Small intestine (tissue), 7 donors: ENCODE results near the gene ANKS3. TPM values are rescaled to one million over a fixed set of nuclear protein-coding genes. Genes with fewer than 3 reads are reported as not detected.

Experiments used
- DNase-seq, 2 donors: peaks; one replicate each; pipeline versions ENCODE4 v3.0.0 to v3.0.0-alpha.2; 2013
- FAIRE-seq: peaks from 2 replicates; lab custom pipeline; 2012; peaks lifted over from hg19 to GRCh38; lab: Jason Lieb, UNC
- H3K27ac ChIP-seq, 3 donors: one replicate each; pipeline ENCODE4 v1.5.1; 2013; ENCODE audit warnings: low read length in 2 of 3, mild to moderate bottlenecking in 2 of 3, control low read depth in 1 of 3, inconsistent platforms in 1 of 3, low read depth in 1 of 3, moderate library complexity in 1 of 3
- H3K27me3 ChIP-seq, 3 donors: one replicate each; pipeline ENCODE4 v1.6.1; 2013; ENCODE audit warnings: low read length in 3 of 3, inconsistent platforms in 1 of 3; ENCODE audit not compliant: control insufficient read depth in 3 of 3, insufficient read depth in 3 of 3
- H3K36me3 ChIP-seq, 3 donors: one replicate each; pipeline ENCODE4 v1.6.1; 2013; ENCODE audit warnings: low read length in 3 of 3, inconsistent platforms in 1 of 3, low read depth in 1 of 3, mild to moderate bottlenecking in 1 of 3, moderate library complexity in 1 of 3; ENCODE audit not compliant: control insufficient read depth in 3 of 3, insufficient read depth in 2 of 3
- H3K4me1 ChIP-seq, 3 donors: one replicate each; pipeline ENCODE4 v1.6.1; 2013; ENCODE audit warnings: low read length in 2 of 3, inconsistent platforms in 1 of 3, low read depth in 1 of 3, mild to moderate bottlenecking in 1 of 3, moderate library complexity in 1 of 3; ENCODE audit not compliant: control insufficient read depth in 3 of 3, insufficient read depth in 2 of 3
- H3K4me3 ChIP-seq, 3 donors: one replicate each; pipeline ENCODE4 v1.5.1; 2013; ENCODE audit warnings: low read length in 3 of 3, control low read depth in 1 of 3, inconsistent platforms in 1 of 3, low read depth in 1 of 3, mild to moderate bottlenecking in 1 of 3, moderate library complexity in 1 of 3
- H3K9me3 ChIP-seq, 2 donors: one replicate each; pipeline ENCODE4 v1.6.1; 2013; ENCODE audit warnings: low read depth in 1 of 2, low read length in 1 of 2; ENCODE audit not compliant: control insufficient read depth in 2 of 2, insufficient read depth in 1 of 2
- WGBS, 3 donors: extraction: QIAGEN DNeasy Blood & Tissue Kit; methylation state at CpG; one replicate each; pipeline ENCODE4 v1.1.7; 2013; 5-methylcytosine and 5-hydroxymethylcytosine counted together
- polyA plus RNA-seq, 4 donors: library from polyadenylated mRNA; stranded (reverse) in 3 of 4; unstranded in 1 of 4; fragments of 200-250 nt in 3 of 4; fragments of 120-200 nt in 1 of 4; gene quantifications; one replicate each; pipeline versions ENCODE4 v1.2.1 to v1.2.3, GENCODE V29; 2013
- donor health status: healthy with polysubstance abuse.
- donor health status: control.
- donor health status: control.
- donor health status: Bipolar disorder and iron deficiency.
- donor health status: healthy.

ANKS3 gene
- polyA plus RNA-seq, 4 donors = 11.6 to 16.9 (median 13.8) TPM

DNA sequence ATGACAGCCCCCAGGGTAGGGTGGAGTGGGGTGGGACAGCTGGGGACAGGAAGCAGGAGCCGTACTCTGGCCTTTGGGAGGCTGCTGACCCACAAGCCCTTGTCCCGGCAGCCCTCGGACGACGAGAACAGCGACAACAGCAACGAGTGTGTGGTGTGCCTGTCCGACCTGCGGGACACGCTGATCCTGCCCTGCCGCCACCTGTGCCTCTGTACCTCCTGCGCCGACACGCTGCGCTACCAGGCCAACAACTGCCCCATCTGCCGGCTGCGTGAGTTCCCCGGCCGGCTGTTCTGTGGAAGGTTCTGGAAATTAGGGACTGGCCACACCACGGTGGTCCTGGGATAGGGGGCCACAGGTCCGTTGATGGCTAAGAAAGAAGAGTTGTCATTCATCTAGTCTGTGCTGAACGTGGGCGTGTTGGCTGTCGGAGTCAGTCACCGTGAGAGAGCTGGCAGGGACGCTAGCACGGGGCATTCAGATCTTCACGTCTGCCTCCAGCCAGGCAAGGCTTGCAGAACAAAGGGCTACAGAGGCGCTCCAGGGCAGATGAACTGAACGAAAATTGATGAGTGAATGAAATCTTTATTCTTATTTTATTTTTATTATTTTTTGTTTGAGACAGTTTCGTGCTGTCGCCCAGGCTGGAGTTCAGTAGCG is 60.6 kb downstream of the ANKS3 start:
- H3K36me3 ChIP-seq = peaks cover 5 to 94% (median 15%) of the 10 kb centered on the region in 3 donors
- 93 to 95% (median 95%) methylated on average over 27 to 33 of the region's 33 CpGs for WGBS, 3 donors
- no peak for FAIRE-seq

DNA sequence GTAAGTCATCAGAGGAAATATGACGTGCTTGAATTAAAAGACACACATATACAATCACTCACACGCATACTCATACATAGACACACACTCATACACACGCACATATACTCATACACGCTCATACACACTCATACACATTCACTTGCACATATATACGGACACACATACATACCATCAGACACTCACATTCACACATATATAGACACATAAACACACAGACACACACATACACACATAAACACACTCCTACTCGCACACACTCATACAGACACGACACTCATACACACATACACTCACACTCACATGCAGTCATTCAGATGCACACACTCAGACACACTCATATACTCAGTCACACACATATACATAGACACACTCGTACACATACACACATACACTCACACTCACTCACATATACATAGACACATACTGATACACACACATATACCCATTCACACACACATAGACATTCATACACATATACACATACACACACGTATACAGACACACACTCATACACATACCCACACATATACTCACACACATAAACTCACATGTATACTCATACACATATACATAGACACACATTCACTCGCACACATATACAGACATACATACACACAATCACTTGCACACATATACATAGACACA is 65.6 kb downstream of the ANKS3 start:
- no peak overlapping the region for H3K27ac ChIP-seq
- DNase-seq = no peak
- no peaks in the 10 kb centered on the region for H3K9me3 ChIP-seq
- WGBS, 3 donors = 95 to 98% (median 96%) methylated on average over 10 of the region's 10 CpGs
- H3K4me3 ChIP-seq = no peak overlapping the region
- peaks cover 8 to 34% (median 12%) of the 10 kb centered on the region in 3 donors for H3K4me1 ChIP-seq
- FAIRE-seq = no peak
- no peaks in the 10 kb centered on the region for H3K27me3 ChIP-seq
- peaks cover 11 to 98% (median 22%) of the 10 kb centered on the region in 3 donors for H3K36me3 ChIP-seq

More for the DNA sequence above, 60.6 kb downstream of the ANKS3 start:
- Histone ChIP-seq H3K4me3 (no peak overlapping the region), H3K9me3 (no peaks in the 10 kb centered on the region), H3K27me3 (no peaks in the 10 kb centered on the region), H3K27ac (no peak overlapping the region), H3K4me1 (peaks cover 0 to 32% (median 0%) of the 10 kb centered on the region in 3 donors)
- DNase-seq = no peak

DNA sequence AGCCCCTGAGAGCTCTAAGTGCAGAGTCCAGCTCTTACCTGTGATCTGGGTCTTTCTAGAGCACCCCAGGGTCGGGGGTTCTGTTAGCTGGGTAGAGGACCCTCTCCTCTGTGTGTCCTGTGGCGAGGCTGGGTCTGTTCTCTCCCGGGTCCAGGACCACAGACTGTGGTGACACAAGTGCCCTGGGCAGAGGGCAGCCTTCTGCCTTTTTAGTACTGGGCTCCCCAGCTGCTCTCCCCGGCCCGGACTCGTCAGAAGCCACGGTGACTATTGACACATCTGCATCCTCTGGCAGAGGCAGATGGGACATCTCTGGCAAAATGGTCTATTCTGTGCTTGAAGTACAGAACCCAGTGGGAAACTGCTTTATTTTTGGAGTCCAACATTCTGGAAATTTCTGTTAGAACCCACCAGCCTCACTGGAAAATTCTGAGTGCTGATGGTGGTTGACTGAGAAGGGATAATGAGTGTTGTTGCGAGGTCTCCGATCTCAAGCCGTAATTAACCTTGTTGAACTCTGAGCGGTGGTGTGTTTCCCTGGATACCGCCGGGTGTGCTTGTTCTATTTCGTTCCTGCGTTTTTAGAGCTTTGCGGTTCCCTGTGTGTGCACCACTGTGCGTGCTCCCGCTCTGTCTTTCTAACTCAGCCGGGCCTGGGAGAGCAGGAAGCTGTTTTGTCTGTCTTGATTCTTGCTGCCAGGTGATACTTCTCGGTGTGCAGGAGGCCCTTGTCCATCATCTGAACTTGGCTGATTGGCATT is 66.7 kb downstream of the ANKS3 start:
- DNase-seq = no peak
- WGBS, 3 donors = 91 to 93% (median 93%) methylated on average over 20 of the region's 20 CpGs
- no peak for FAIRE-seq

DNA sequence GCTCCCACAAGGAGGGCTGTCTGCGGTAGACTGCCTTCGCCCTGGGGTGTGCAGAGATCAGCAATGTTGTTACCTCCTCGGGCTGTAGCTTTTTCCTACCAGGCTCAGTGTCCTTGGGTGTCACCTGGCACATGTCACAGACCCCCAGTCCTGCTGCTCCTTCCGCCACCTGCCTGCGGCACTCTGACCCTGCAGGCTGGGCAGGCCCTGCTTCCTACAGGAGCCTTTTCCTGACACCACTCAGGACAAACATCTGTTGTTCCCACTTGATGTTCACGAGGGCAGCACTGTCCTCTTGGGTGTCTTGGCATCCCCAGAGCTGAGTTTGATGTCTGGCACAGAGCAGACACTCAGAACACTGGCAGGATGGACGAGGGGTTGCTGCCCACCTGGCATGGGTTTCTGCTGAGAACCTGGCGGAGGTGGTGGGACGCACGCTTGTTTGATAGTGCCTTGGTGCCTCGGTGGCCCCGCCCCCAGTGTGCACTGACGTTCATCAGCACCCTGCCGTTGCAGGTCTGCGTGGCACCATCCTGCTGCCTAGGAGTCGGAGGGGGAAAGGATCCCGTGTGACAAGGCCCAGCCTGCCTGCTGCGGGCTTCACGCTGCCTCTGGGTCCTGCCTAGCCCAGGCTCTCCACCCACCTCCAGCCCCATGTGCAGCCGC is 67.4 kb downstream of the ANKS3 start:
- FAIRE-seq (no peak), DNase-seq (no peak)
- H3K36me3 ChIP-seq = peaks cover 9 to 98% (median 18%) of the 10 kb centered on the region in 3 donors
- no peaks in the 10 kb centered on the region for H3K9me3 ChIP-seq
- H3K4me3 ChIP-seq = no peak overlapping the region
- no peak overlapping the region for H3K27ac ChIP-seq
- WGBS, 3 donors = 87 to 92% (median 92%) methylated on average over 20 of the region's 20 CpGs
- peaks cover 9 to 50% (median 12%) of the 10 kb centered on the region in 3 donors for H3K4me1 ChIP-seq
- no peaks in the 10 kb centered on the region for H3K27me3 ChIP-seq

More for the DNA sequence above, 66.7 kb downstream of the ANKS3 start:
- H3K36me3 ChIP-seq = peaks cover 10 to 97% (median 20%) of the 10 kb centered on the region in 3 donors
- H3K4me1 ChIP-seq = peaks cover 9 to 44% (median 12%) of the 10 kb centered on the region in 3 donors
- H3K9me3 ChIP-seq = no peaks in the 10 kb centered on the region
- no peak overlapping the region for H3K4me3 ChIP-seq
- no peak overlapping the region for H3K27ac ChIP-seq
- no peaks in the 10 kb centered on the region for H3K27me3 ChIP-seq

DNA sequence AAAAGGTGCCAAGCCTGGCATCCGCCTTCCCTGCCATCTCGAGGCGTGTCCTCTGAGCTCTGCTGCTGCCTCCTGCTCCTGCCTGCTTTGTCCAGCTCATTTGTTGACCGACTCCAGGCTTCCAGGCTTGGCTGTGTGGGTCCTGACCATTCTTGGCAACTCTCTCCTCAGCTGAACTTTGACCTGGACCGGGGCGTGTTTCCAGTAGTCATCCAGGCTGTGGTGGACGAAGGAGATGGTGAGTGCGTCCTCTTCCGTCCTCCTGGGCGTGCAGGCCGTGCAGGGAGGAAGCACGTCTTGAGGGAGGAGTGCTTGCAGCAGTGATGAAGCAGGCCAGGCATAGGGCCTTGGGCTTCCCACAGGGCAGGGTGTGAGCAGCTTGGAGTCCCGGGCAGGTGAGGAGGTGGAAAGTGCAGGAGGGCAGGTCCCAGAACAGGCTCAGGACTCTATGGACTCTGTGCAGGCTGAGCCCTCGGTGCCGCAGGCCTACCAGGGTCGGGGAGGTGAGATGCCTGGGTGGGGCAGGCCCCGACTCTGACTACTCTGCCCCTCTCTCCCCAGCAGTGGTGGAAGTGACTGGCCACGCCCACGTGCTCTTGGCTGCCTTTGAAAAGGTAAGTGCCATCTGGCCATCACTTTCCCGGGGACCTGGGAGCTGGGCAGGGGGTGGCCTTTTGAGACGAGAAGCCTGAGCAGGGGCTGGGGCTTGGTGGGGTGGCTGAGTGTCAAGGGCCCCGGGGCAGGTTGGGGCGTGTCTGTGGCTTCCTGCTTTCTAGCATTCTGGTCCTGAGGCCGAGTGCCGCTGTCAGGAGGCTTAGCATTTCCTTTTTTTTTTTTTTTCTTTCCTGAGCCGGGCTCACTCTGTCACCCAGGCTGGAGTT is 69.3 kb downstream of the ANKS3 start:
- FAIRE-seq (no peak), DNase-seq (peak; percentile 65 to 94)
- Histone ChIP-seq H3K4me3 (no peak overlapping the region), H3K27ac (peak overlapping the region; percentile 82 to 92 (median 91)), H3K9me3 (no peaks in the 10 kb centered on the region), H3K36me3 (peaks cover 11 to 98% (median 14%) of the 10 kb centered on the region in 3 donors), H3K4me1 (peaks cover 9 to 66% (median 12%) of the 10 kb centered on the region in 3 donors), H3K27me3 (no peaks in the 10 kb centered on the region)
- WGBS, 3 donors = 12 to 36% (median 21%) methylated on average over 25 to 26 of the region's 26 CpGs

DNA sequence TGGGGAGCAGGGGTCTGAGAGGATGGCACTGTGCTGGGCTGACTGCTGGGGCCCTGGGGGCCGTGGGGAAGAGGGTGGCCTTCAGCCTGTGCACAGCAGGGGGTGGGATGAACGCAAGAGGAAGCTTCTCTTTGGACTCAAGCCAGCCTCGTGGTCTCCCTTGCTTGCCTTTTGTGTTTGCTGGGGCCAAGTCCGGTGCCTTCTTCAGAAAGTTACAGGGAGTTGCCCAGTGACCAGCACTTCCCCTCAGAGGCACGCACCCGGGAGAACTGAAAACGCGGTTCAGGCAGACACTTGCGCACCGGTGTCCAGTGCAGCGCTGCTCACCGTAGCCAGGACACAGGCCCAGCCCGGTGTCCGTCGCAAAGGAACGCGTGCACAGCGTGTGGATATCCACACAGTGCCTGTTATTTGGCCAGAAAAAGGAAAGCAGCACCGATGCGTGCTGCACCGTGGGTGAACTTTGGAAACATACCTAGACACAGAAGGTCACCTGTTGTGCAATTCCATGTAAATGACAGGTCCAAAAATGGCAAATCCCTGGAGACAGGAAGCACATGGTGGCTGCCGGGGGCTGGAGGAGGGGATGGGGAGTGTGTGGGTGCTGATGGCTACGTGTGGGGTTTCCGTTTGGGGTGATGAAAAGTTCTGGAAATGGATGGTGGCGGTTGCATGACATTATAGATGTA is 70.2 kb downstream of the ANKS3 start:
- H3K4me3 ChIP-seq = no peak overlapping the region
- no peaks in the 10 kb centered on the region for H3K9me3 ChIP-seq
- DNase-seq (peak; percentile 63 to 82), FAIRE-seq (no peak)
- peaks cover 11 to 98% (median 12%) of the 10 kb centered on the region in 3 donors for H3K36me3 ChIP-seq
- peaks cover 9 to 75% (median 12%) of the 10 kb centered on the region in 3 donors for H3K4me1 ChIP-seq
- 62 to 69% (median 64%) methylated on average over 25 of the region's 25 CpGs for WGBS, 3 donors
- H3K27ac ChIP-seq = peak overlapping the region; percentile 82 to 92 (median 91)
- no peaks in the 10 kb centered on the region for H3K27me3 ChIP-seq

DNA sequence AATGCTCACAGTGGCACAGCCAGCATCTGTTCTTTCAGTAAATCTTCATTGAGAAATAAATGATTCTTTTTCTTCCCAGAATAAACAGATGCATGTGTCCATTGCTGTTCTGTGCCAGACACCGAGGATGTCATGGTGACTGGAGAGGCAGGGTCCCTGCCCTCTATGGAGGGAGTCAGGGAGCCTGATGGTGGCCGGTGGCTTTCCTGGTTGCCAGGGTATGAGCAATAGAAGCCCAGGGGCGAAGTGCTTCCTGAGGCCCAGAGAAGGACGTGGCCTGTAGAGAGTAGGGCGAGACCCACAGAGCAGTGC is 70.7 kb downstream of the ANKS3 start:
- Histone ChIP-seq H3K4me1 (peaks cover 9 to 80% (median 12%) of the 10 kb centered on the region in 3 donors), H3K27me3 (no peaks in the 10 kb centered on the region), H3K4me3 (no peak overlapping the region), H3K9me3 (no peaks in the 10 kb centered on the region), H3K36me3 (peaks cover 10 to 98% (median 11%) of the 10 kb centered on the region in 3 donors), H3K27ac (peak overlapping the region; percentile 82 to 92 (median 91))
- DNase-seq (peak in 1 of 2 donors; percentile 26), FAIRE-seq (no peak)
- 55 to 63% (median 58%) methylated on average over 5 of the region's 5 CpGs for WGBS, 3 donors
